GM21447 (cell line): Measurements from ENCODE around the gene PTPRN2.
"Not testable (repeated sequence)": the region's sequence is repeated elsewhere in the genome, so short reads cannot be mapped to it uniquely, and the experiment has no call there.

Experiments used
- ATAC-seq: cut with Tn5 transposase; IDR thresholded peaks from one replicate; pipeline ENCODE4 v1.9.1; 2021; ENCODE audit not compliant: unreplicated experiment

PTPRN2 gene

GRCh38 chr7:158407581-158408317 is 179.9 kb downstream of the PTPRN2 start:
- no peak for ATAC-seq

GRCh38 chr7:158406801-158407200 is 180.8 kb downstream of the PTPRN2 start:
- ATAC-seq = no peak

- no peak for ATAC-seq
Observed at GRCh38 chr7:158406364-158406763, 181.3 kb downstream of the PTPRN2 start.

- ATAC-seq = not testable (repeated sequence)
Observed at GRCh38 chr7:158405771-158406170, 181.9 kb downstream of the PTPRN2 start.

GRCh38 chr7:158405324-158405723 is 182.3 kb downstream of the PTPRN2 start:
- no peak for ATAC-seq

GRCh38 chr7:158404031-158404761 is 183.4 kb downstream of the PTPRN2 start:
- no peak for ATAC-seq

- no peak for ATAC-seq
Observed at GRCh38 chr7:158403013-158403821, 184.4 kb downstream of the PTPRN2 start.

GRCh38 chr7:158402471-158402870 is 185.2 kb downstream of the PTPRN2 start:
- ATAC-seq = no peak

GRCh38 chr7:158401826-158402225 is 185.8 kb downstream of the PTPRN2 start:
- no peak for ATAC-seq

- no peak for ATAC-seq
Observed at GRCh38 chr7:158401295-158401694, 186.3 kb downstream of the PTPRN2 start.

- no peak for ATAC-seq
Observed at GRCh38 chr7:158400601-158401225, 186.9 kb downstream of the PTPRN2 start.

GRCh38 chr7:158399762-158400161 is 187.9 kb downstream of the PTPRN2 start:
- ATAC-seq = no peak

- no peak for ATAC-seq
Observed at GRCh38 chr7:158398750-158399149, 188.9 kb downstream of the PTPRN2 start.

GRCh38 chr7:158397885-158398284 is 189.7 kb downstream of the PTPRN2 start:
- ATAC-seq = no peak

- no peak for ATAC-seq
Observed at GRCh38 chr7:158396982-158397862, 190.4 kb downstream of the PTPRN2 start.

- no peak for ATAC-seq
Observed at GRCh38 chr7:158396301-158396905, 191.2 kb downstream of the PTPRN2 start.

- no peak for ATAC-seq
Observed at GRCh38 chr7:158395780-158396278, 191.8 kb downstream of the PTPRN2 start.

- ATAC-seq = no peak
Observed at GRCh38 chr7:158395349-158395748, 192.3 kb downstream of the PTPRN2 start.

- ATAC-seq = no peak
Observed at GRCh38 chr7:158394936-158395335, 192.7 kb downstream of the PTPRN2 start.
